Neural cell (in vitro differentiated cells): ENCODE measurements around the gene CHL1. TPM values are rescaled to one million over a fixed set of nuclear protein-coding genes. Genes with fewer than 3 reads are reported as not detected.

Experiments used
- H2AFZ ChIP-seq: fragments of 200-600, 300-800 bp; sonication (generic), shearing (Covaris generic); 2 replicates; pipeline ENCODE4 v1.6.0; 2014; ENCODE audit warnings: low read depth, mild to moderate bottlenecking, antibody characterized with exemption, low read length, moderate library complexity
- H3F3A ChIP-seq: fragments of 200-600 bp; shearing (Covaris generic); 2 replicates; pipeline ENCODE4 v1.6.1; 2016; ENCODE audit warnings: mild to moderate bottlenecking, moderate library complexity, mixed read lengths, antibody characterized with exemption, low read length; ENCODE audit not compliant: insufficient read depth, poor library complexity, severe bottlenecking
- H3K27ac ChIP-seq: fragments of 200-600, 300-800 bp; sonication (generic), shearing (Covaris generic); 2 replicates; pipeline ENCODE4 v1.5.1; 2014; ENCODE audit warnings: mild to moderate bottlenecking, low read length, moderate library complexity
- H3K27me3 ChIP-seq: fragments of 300-800, 200-600 bp; sonication (generic), shearing (Covaris generic); 2 replicates; pipeline ENCODE4 v1.6.0; 2014; ENCODE audit warnings: mild to moderate bottlenecking, low read depth, low read length, moderate library complexity; ENCODE audit not compliant: insufficient read depth
- H3K36me3 ChIP-seq: fragments of 300-800, 200-600 bp; sonication (generic), shearing (Covaris generic); 2 replicates; pipeline ENCODE4 v1.5.1; 2014; ENCODE audit warnings: mild to moderate bottlenecking, antibody characterized with exemption, low read length, moderate library complexity; ENCODE audit not compliant: insufficient read depth
- H3K4me2 ChIP-seq: fragments of 300-800, 200-600 bp; sonication (generic), shearing (Covaris generic); 2 replicates; pipeline ENCODE4 v1.6.0; 2014; ENCODE audit warnings: mild to moderate bottlenecking, low read length
- H3K4me3 ChIP-seq: fragments of 300-800, 200-600 bp; sonication (generic), shearing (Covaris generic); 2 replicates; pipeline ENCODE4 v1.5.1; 2014; ENCODE audit warnings: mild to moderate bottlenecking, low read length, moderate library complexity
- H3K79me2 ChIP-seq: fragments of 200-600 bp; shearing (Covaris generic); replicated peaks from 2 replicates; pipeline ENCODE4 v1.6.0; 2014; ENCODE audit warnings: mild to moderate bottlenecking, low read length, moderate library complexity; ENCODE audit not compliant: insufficient read depth
- H3K9ac ChIP-seq: fragments of 300-800, 200-600 bp; sonication (generic), shearing (Covaris generic); 2 replicates; pipeline ENCODE4 v1.6.1; 2016; ENCODE audit warnings: mild to moderate bottlenecking, low read length, mixed read lengths
- H3K9me2 ChIP-seq: fragments of 200-600 bp; shearing (Covaris generic); 2 replicates; pipeline ENCODE4 v1.6.1; 2016; ENCODE audit warnings: mild to moderate bottlenecking, low read length, mixed read lengths; ENCODE audit not compliant: insufficient read depth
- H3K9me3 ChIP-seq: fragments of 200-600, 300-800 bp; sonication (generic), shearing (Covaris generic); 2 replicates; pipeline ENCODE4 v1.6.1; 2016; ENCODE audit warnings: mild to moderate bottlenecking, mixed run types, low read length, moderate library complexity, mixed read lengths
- H4K20me1 ChIP-seq: fragments of 200-600 bp; shearing (Covaris generic); 2 replicates; pipeline ENCODE4 v1.6.1; 2016; ENCODE audit warnings: mild to moderate bottlenecking, mixed run types; ENCODE audit not compliant: insufficient read depth
- EP300 ChIP-seq: fragments of 450-650 bp; conservative IDR thresholded peaks from 2 replicates; pipeline ENCODE4 v1.6.1; 2014; ENCODE audit warnings: antibody characterized with exemption, mild to moderate bottlenecking, moderate library complexity; ENCODE audit not compliant: poor library complexity, severe bottlenecking
- EZH2 ChIP-seq: fragments of 200-600, 300-800 bp; shearing (Covaris generic), sonication (generic); IDR thresholded peaks from 2 replicates; pipeline ENCODE4 v1.6.1; 2014; ENCODE audit warnings: antibody characterized with exemption, low read length, borderline replicate concordance, mild to moderate bottlenecking; ENCODE audit not compliant: insufficient read depth, poor library complexity, severe bottlenecking
- MXI1 ChIP-seq: fragments of 450-650 bp; conservative IDR thresholded peaks from 2 replicates; pipeline ENCODE4 v1.6.1; 2014; ENCODE audit warnings: antibody characterized with exemption, mild to moderate bottlenecking; ENCODE audit not compliant: poor library complexity, severe bottlenecking
- POLR2AphosphoS5 ChIP-seq: IDR thresholded peaks from 2 replicates; pipeline ENCODE4 v1.6.1; 2012
- SMC3 ChIP-seq: fragments of 450-650 bp; conservative IDR thresholded peaks from 2 replicates; pipeline ENCODE4 v1.6.1; 2014; ENCODE audit warnings: antibody characterized with exemption, mild to moderate bottlenecking, moderate library complexity; ENCODE audit not compliant: poor library complexity
- TAF1 ChIP-seq: IDR thresholded peaks from 2 replicates; pipeline ENCODE4 v1.6.1; 2012; ENCODE audit warnings: low read depth
- polyA plus RNA-seq: library from polyadenylated mRNA; depleted of rRNA; stranded (reverse); fragments of >200 nt; gene quantifications from 2 replicates; pipeline ENCODE4 v1.2.3, GENCODE V29; 2014
- TF ChIP-seq, protein P1 (sequence below): IDR thresholded peaks from 2 replicates; pipeline ENCODE4 v1.6.1; 2012; ENCODE audit warnings: borderline replicate concordance
- TF ChIP-seq, protein P2 (sequence below): fragments of 450-650 bp; IDR thresholded peaks from 2 replicates; pipeline ENCODE4 v1.5.1; 2014; ENCODE audit warnings: antibody characterized with exemption, mild to moderate bottlenecking, moderate library complexity; ENCODE audit not compliant: poor library complexity, severe bottlenecking

The CHL1 gene
- polyA plus RNA-seq, 1 donor from 2014 or later = 199 TPM

DNA sequence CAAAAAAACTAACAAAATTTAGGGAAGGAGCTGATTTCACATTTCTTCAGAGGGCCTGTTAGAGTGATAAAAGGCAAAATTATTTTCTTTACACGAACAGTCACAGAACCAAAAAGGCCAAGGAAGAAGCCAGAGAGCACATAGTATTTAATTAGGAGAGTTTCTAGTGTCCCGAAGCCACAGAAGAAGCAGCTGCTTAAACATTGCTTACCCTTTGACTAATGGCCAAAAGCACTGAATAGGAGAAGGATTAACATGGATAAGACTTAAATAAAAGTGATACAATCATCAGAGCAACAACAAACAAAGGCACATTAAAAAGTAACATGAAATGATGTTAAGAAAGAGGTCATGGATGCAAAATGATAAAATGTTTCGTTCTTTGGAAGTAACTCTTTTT is 98.6 kb downstream of the CHL1 start:
- Histone ChIP-seq H3K4me3 (no peak overlapping the region), H3F3A (no peaks in the 10 kb centered on the region), H3K9me3 (no peaks in the 10 kb centered on the region), H3K27ac (no peak overlapping the region), H3K9ac (no peak overlapping the region), H3K27me3 (no peaks in the 10 kb centered on the region), H3K36me3 (no peaks in the 10 kb centered on the region), H4K20me1 (no peaks in the 10 kb centered on the region), H3K4me2 (no peak overlapping the region), H2AFZ (no peak overlapping the region), H3K9me2 (no peaks in the 10 kb centered on the region), H3K79me2 (no peaks in the 10 kb centered on the region)
- TF ChIP-seq POLR2AphosphoS5 = no peak

DNA sequence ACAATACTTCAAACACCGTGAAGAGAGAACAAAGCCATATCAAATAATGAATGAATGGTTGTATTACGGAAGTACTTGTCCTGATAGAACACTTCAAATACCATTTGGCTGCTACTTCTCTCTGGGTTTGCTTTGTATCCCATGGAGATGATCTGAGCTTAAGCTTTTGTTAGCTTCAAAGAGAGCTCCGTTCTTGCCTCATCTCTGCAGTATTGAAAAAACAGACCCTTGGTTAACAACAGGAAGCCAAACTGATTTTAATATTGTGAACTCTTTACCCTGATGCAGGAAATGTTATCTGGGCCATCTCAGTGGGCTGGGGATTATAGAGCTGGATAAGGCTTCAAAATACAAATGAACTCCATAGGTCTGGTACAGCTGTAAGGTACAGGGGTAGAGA is 101.0 kb downstream of the CHL1 start:
- no peak overlapping the region for H2AFZ ChIP-seq
- TF ChIP-seq EZH2 = no peak
- no peak for TF ChIP-seq SMC3
- TF ChIP-seq, protein P1, sequence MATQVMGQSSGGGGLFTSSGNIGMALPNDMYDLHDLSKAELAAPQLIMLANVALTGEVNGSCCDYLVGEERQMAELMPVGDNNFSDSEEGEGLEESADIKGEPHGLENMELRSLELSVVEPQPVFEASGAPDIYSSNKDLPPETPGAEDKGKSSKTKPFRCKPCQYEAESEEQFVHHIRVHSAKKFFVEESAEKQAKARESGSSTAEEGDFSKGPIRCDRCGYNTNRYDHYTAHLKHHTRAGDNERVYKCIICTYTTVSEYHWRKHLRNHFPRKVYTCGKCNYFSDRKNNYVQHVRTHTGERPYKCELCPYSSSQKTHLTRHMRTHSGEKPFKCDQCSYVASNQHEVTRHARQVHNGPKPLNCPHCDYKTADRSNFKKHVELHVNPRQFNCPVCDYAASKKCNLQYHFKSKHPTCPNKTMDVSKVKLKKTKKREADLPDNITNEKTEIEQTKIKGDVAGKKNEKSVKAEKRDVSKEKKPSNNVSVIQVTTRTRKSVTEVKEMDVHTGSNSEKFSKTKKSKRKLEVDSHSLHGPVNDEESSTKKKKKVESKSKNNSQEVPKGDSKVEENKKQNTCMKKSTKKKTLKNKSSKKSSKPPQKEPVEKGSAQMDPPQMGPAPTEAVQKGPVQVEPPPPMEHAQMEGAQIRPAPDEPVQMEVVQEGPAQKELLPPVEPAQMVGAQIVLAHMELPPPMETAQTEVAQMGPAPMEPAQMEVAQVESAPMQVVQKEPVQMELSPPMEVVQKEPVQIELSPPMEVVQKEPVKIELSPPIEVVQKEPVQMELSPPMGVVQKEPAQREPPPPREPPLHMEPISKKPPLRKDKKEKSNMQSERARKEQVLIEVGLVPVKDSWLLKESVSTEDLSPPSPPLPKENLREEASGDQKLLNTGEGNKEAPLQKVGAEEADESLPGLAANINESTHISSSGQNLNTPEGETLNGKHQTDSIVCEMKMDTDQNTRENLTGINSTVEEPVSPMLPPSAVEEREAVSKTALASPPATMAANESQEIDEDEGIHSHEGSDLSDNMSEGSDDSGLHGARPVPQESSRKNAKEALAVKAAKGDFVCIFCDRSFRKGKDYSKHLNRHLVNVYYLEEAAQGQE = no peak
- TF ChIP-seq EP300 = no peak
- no peak for TF ChIP-seq MXI1
- H3K27ac ChIP-seq = no peak overlapping the region
- no peak overlapping the region for H3K4me3 ChIP-seq
- no peaks in the 10 kb centered on the region for H3K9me3 ChIP-seq
- H3K4me2 ChIP-seq = no peak overlapping the region
- no peaks in the 10 kb centered on the region for H3K36me3 ChIP-seq
- H3K9me2 ChIP-seq = no peaks in the 10 kb centered on the region
- H3K27me3 ChIP-seq = no peaks in the 10 kb centered on the region
- no peak overlapping the region for H3K9ac ChIP-seq
- H3F3A ChIP-seq = no peaks in the 10 kb centered on the region
- H4K20me1 ChIP-seq = no peaks in the 10 kb centered on the region
- no peaks in the 10 kb centered on the region for H3K79me2 ChIP-seq

DNA sequence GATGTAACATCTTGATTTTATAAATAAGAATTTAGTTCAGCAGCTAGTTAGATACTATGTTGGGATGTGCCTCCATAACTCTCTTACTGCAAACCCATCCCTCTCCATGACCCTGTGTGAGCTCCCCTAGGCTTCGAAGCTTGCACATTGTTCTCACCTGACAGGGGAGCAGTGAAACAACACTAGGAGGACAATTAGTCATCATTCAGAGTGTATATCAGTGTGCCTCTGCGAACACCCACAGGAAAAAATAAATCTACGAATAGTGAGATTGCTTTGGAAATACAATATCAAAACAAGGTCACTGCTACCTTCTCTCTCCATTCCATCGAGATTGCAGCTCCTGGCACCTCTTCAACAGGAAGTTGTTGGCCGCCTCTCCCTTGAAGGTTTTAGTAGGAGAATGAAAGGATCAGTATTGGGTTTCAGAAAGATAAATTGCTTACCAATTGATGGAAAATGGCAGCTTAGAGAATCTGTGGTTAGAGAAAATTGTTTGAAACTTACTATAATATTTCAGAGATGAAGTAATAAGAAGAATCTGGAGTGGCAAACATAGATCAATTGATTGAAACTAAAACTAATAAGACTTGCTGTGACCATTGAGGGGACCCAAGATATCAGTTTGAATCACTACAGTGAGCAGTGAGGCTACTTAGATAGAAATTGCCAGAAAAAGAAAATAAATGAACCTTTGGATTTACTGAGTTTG is 103.2 kb downstream of the CHL1 start:
- Histone ChIP-seq H3K79me2 (no peaks in the 10 kb centered on the region), H3K27me3 (no peaks in the 10 kb centered on the region), H3K36me3 (no peaks in the 10 kb centered on the region), H3K4me3 (no peak overlapping the region), H3K9me2 (no peaks in the 10 kb centered on the region), H3K4me2 (no peak overlapping the region), H4K20me1 (no peaks in the 10 kb centered on the region), H3F3A (no peaks in the 10 kb centered on the region), H3K9me3 (no peaks in the 10 kb centered on the region), H3K27ac (no peak overlapping the region), H2AFZ (no peak overlapping the region), H3K9ac (no peak overlapping the region)
- TF ChIP-seq TAF1 (no peak), EP300 (no peak), POLR2AphosphoS5 (no peak)
- TF ChIP-seq, protein P2, sequence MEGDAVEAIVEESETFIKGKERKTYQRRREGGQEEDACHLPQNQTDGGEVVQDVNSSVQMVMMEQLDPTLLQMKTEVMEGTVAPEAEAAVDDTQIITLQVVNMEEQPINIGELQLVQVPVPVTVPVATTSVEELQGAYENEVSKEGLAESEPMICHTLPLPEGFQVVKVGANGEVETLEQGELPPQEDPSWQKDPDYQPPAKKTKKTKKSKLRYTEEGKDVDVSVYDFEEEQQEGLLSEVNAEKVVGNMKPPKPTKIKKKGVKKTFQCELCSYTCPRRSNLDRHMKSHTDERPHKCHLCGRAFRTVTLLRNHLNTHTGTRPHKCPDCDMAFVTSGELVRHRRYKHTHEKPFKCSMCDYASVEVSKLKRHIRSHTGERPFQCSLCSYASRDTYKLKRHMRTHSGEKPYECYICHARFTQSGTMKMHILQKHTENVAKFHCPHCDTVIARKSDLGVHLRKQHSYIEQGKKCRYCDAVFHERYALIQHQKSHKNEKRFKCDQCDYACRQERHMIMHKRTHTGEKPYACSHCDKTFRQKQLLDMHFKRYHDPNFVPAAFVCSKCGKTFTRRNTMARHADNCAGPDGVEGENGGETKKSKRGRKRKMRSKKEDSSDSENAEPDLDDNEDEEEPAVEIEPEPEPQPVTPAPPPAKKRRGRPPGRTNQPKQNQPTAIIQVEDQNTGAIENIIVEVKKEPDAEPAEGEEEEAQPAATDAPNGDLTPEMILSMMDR = no peak
- TF ChIP-seq, protein P1 = no peak
